ENCODE data around the gene SKI. TPM values are rescaled to one million over a fixed set of nuclear protein-coding genes. Genes with fewer than 3 reads are reported as not detected.

Gene SKI
- total and polyA plus RNA-seq, 2 of the 4 experiments (the other 2 are of a cell fraction): 2.3 to 20.1 TPM

GRCh38 chr1:2287649-2288048 lies 59.5 kb downstream of the SKI start:
- Histone ChIP-seq H3K27ac (ENCODE audit: insufficient read depth, low read length) (no peak overlapping the region), H3K9me1 (ENCODE audit: insufficient read depth, low read length) (peaks cover 26% of the 10 kb centered on the region; the same call in 1 of the 2 replicates), H3K27me3 (ENCODE audit: control insufficient read depth, insufficient read depth, low read length) (no peaks in the 10 kb centered on the region), H4K20me1 (ENCODE audit: insufficient read depth, low read length) (peaks cover 44% of the 10 kb centered on the region), H2BK5ac (ENCODE audit: low read depth, low read length, poor library complexity, severe bottlenecking) (no peak overlapping the region), H3K4ac (ENCODE audit: low read depth, low read length) (no peak overlapping the region), H2AK9ac (replicated peaks; ENCODE audit: low read depth, low read length, poor library complexity) (peak overlapping the region; percentile 76), H2AFZ (replicated peaks; ENCODE audit: low read length, poor library complexity) (no peak overlapping the region), H2BK15ac (ENCODE audit: low read depth, low read length) (no peak overlapping the region), H3K4me3 (ENCODE audit: insufficient read depth, low read depth, low read length) (no peak overlapping the region), H3K4me1 (ENCODE audit: control insufficient read depth, insufficient read depth, low read length) (peaks cover 39% of the 10 kb centered on the region), H2AK5ac (ENCODE audit: low read depth, low read length) (no peak overlapping the region), H4K8ac (ENCODE audit: low read depth in 2 of 2, low read length in 2 of 2) (no peak overlapping the region), H3K56ac (ENCODE audit: extremely low read depth, insufficient read depth, low read length) (no peak overlapping the region), H4K5ac (ENCODE audit: low read depth, low read length) (no peak overlapping the region), H3K4me2 (ENCODE audit: low read depth, low read length) (no peak overlapping the region), H3K14ac (replicated peaks; ENCODE audit: low read depth, low read length) (no peak overlapping the region), H3K9ac (ENCODE audit: low read depth, low read length) (no peak overlapping the region), H3K79me1 (ENCODE audit: low read depth in 1 of 2, low read length in 2 of 2) (peaks cover 6 to 78% of the 10 kb centered on the region in 2 experiments; a peak in 3 of 4 replicates), H2BK20ac (ENCODE audit: low read depth, low read length) (no peak overlapping the region), H3K9me3 (ENCODE audit: control insufficient read depth, insufficient read depth, low read length) (no peaks in the 10 kb centered on the region), H3K18ac (ENCODE audit: low read depth, low read length) (no peak overlapping the region), H3K23ac (ENCODE audit: low read depth, low read length) (no peak overlapping the region), H2BK120ac (ENCODE audit: low read depth, low read length) (no peak overlapping the region), H3K36me3 (ENCODE audit: control insufficient read depth, insufficient read depth, low read length) (no peaks in the 10 kb centered on the region; the same call in 1 of the 2 replicates), H4K91ac (ENCODE audit: insufficient read depth, low read depth, low read length) (no peak overlapping the region)
- no TSS peak for BruUV-seq (replicated peaks)
- POLR2A ChIA-PET (ENCODE audit: unreplicated experiment): no interaction called here
- 89% methylated on average over 8 of the region's 14 CpGs; no CpG with 5 or more reads in 1 of the 2 experiments for WGBS, 2 experiments (ENCODE audit: extremely low coverage in 2 of 2, insufficient read length in 1 of 2)
- TF ChIP-seq MXI1 (IDR thresholded peaks at IDR 0.05; ENCODE audit: borderline replicate concordance, low read depth, low read length): no peak
- TF ChIP-seq USF2 (IDR thresholded peaks at IDR 0.05; ENCODE audit: low read depth, low read length): no peak
- no peak for TF ChIP-seq NFE2L2 (IDR thresholded peaks at IDR 0.05; ENCODE audit: low read depth, low read length)
- TF ChIP-seq BHLHE40 (IDR thresholded peaks at IDR 0.05; ENCODE audit: low read depth, low read length): no peak
- no peak for TF ChIP-seq FOS (IDR thresholded peaks at IDR 0.05; ENCODE audit: low read depth, low read length)
- no peak for TF ChIP-seq RCOR1 (IDR thresholded peaks at IDR 0.05; ENCODE audit: insufficient replicate concordance, low read length)
- no peak for TF ChIP-seq RFX5 (IDR thresholded peaks at IDR 0.05; ENCODE audit: low read depth, low read length)
- TF ChIP-seq CTCF (conservative IDR thresholded peaks at IDR 0.05; ENCODE audit: low read depth, low read length): no peak
- no peak for TF ChIP-seq MAZ (IDR thresholded peaks at IDR 0.05; ENCODE audit: borderline replicate concordance, low read depth, low read length)
- CTCF ChIA-PET: no interaction called here
- no peak for ATAC-seq (ENCODE audit: low read depth)
- no peak for DNase-seq
- intact Hi-C loops (cut with micrococcal nuclease): no loop called here
- dilution Hi-C loops (cut with HindIII; ENCODE audit: low sequenced_read_pairs, unreplicated experiment): no loop called here
- in situ Hi-C loops (cut with MboI; ENCODE audit: low sequenced_read_pairs): no loop called here
